Activated CD4-positive, alpha-beta T cell treated with anti-CD3 and anti-CD28 coated beads, Interleukin-2, amount 50 U/mL, for 24 hours (primary cell): ENCODE measurements around the gene TRA2A.
"Not testable (repeated sequence)": the region's sequence is repeated elsewhere in the genome, so short reads cannot be mapped to it uniquely, and the experiment has no call there.

ENCODE experiments used
- DNase-seq, 2 donors: peaks; one replicate each; pipeline ENCODE4 v3.0.0-alpha.2; 2020; ENCODE audit warnings: low read depth in 1 of 2, low spot score in 1 of 2

The TRA2A gene

DNA sequence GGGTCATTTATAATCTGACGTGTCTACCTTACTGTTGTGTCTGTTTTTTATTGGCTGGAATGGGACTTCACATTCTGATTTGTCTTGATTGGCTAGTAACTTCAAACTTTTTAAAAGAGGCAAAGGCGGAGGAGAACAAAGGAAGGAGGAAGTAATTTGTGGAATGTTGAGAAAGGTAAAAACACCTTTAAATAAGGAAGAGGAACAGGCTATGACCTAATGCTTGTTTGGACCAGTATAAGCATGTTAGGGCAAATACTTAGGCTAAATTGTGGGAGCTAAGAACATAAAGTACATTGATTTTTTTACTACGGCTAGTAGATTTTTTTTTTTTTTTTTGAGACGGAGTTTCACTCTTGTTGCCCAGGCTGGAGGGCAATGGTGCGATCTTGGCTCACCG lies 18.0 kb downstream of the TRA2A start:
- DNase-seq, result not testable (repeated sequence)

- DNase-seq, result no peak
These were observed 37.8 kb downstream of the TRA2A start for GRCh38 chr7:23494009-23494408.

DNA sequence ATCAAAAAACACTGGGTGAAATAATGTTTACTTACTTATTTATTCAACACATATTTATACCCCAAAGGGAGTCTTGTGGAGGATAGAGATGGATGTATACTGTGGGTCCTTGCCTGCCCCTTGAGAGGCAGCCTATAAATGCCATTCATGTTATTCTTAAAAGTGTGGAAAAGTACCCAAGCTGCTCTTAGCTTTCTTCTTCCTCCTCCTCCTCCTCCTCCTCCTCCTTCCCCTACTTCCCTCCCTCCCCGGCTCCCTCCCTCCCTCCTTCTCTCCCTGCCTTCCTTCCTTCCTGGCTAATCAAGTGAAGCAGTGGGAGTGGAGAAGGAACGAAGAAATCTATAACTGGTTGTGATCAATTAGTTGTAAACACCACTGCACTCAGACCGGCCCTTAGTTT lies 40.3 kb downstream of the TRA2A start:
- DNase-seq, result no peak

- DNase-seq, result peak in 1 of 2 donors; percentile 10
These were observed 41.2 kb downstream of the TRA2A start for GRCh38 chr7:23490357-23491135.

DNA sequence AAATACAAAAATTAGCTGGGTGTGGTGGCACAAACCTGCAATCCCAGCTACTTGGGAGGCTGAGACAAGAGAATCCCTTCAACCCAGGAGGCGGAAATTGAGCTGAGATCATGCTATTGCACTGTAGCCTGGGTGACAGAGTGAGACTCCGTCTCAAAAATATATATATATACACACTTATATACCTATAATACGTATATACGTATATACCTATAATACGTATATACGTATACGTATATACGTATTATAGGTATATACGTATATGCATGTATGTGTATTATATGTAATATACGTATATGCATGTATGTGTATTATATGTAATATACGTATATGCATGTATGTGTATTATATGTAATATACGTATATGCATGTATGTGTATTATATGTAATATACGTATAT lies 43.1 kb downstream of the TRA2A start:
- not testable (repeated sequence) for DNase-seq

DNA sequence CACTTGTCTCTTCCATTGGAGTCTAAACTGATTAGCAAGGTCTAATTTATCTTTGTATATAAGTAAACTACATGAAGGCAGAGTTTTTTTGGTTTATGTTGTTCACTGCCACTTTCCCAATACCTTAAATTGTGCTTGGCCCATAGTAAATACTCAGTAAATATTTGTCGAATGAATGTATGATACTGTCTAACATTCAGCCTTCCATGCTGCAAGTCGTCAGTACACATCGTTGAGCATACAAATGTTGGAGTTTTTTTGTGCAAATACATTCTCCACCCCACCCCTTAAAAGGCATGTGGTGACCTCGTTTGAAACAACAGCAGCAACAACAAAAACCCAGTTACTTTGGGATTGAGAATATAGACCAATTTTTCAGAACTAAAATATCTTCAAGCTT lies 44.1 kb downstream of the TRA2A start:
- DNase-seq, result no peak

DNA sequence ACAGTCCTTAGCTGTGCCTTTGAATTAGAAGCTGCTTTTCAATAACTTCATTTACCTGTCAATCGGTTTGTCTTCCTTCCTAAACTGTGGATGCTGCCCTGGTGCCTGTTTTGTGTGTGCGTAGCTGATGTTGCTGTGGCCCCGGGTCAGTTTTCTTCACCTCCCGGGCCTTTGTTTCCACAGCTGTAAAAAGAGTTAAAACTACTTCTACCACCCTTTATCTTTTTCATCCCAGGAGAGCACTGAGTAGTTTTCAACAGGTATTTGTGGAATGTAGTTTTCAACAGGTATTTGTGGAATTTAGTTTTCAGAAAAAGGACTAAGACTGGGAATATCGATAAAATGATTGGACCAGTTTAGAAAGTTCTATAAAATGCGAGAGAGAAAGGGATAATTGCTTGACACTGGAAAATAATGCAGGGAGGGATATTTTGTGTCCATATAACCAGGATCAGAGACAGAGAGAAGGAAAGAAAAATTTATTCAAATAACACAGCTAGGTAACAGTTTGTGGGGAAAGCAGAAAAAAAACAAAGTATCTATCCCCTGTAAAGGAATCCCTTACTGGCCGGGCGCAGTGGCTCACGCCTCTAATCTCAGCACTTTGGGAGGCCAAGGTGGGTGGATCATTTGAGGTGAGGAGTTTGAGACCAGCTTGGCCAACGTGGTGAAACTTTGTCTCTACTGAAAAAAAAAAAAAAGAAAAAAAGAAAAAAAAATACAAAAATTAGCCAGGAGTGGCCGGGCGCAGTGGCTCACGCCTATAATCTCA lies 45.6 kb downstream of the TRA2A start:
- DNase-seq, result no peak

- DNase-seq, result no peak
These were observed 49.1 kb downstream of the TRA2A start for GRCh38 chr7:23482686-23483085.

DNA sequence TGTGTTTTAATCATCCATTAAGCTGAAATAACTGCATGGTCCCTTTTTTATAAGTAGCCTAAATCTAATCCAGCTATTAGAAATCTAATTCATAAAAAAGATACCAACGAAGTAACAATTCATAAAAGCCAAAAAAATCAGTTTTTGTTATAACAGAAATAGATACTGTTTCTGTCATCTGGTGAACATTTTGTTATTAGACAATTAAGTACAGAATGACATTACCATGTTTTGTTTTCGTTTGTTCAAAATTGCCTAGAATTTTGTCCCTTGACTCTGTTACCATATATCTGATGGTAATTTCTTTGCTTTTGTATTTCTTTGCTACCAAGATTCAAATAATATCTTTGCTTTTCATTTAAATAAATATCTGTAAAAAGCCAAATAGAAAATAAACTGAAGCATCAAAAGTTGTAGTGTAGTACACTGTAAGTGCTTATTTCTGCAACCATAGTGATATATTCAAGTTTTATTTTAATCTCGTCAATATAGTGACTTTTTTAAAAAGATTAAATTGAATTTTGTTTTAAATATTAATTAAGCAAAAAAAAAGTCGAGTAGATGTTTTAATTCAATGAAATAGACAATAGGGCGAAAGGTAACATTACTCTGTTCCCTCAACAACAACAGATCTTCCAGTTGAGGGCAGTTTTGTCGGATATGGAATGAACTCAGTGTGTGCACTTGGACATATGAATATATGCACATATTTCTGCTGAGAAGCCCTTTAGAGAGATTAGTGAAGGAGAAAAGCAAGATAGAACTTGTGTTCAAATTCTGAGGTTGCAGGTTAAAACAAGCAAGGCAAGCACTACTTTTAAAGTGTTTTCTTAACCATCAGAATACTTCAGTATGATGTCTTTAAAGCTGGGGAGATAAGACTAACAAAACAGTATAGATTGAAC lies 53.6 kb downstream of the TRA2A start:
- DNase-seq, result no peak

GRCh38 chr7:23477157-23477499 lies 54.7 kb downstream of the TRA2A start:
- no peak for DNase-seq

GRCh38 chr7:23476286-23477156 lies 55.3 kb downstream of the TRA2A start:
- DNase-seq, result no peak

DNA sequence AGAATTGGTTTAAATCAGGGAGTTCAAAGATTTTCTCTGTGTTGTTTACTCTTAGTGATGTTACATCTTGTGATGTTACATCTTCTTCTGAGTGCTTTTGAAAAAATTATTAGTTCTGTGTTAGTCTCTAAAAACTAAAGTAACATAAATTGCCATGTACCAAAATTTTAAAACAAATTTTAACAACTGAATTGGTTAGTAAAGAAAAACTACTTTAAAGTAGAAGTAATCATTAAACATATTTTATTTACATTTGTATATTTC lies 56.3 kb downstream of the TRA2A start:
- DNase-seq, result no peak

DNA sequence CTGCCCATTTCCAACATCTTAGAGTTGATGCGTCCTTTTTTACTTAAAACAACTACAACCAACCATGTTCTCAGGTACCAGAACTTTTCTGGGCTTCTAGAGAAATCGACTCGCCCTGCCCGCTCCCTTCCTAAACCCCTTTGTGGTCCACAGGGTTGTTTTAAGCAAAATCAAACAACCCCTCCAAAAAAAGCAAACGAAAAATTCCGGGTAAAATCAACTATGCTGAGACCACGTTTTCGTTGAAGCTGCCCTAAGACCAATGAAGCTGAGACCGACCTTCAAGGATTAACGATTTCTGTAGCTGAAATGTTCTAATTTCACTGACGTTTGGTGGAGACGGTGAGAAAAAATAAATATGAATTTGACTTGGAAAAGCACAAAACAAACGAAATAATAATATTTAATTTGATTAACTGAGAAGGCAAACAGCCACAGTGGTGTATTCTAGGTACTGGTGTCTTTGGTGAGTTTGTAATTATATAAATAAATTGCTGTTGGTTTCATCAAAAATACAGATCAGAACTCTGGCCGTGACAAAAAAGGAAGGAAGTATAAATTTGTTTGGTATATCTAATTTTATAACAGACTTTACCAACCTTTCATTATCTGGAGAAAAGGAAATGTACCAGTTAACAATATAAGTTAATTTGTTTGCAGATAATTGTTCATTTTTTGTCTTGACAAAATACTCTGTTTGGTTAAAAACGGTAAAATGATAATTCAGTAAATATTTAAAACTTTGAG lies 56.8 kb downstream of the TRA2A start:
- DNase-seq, result no peak

DNA sequence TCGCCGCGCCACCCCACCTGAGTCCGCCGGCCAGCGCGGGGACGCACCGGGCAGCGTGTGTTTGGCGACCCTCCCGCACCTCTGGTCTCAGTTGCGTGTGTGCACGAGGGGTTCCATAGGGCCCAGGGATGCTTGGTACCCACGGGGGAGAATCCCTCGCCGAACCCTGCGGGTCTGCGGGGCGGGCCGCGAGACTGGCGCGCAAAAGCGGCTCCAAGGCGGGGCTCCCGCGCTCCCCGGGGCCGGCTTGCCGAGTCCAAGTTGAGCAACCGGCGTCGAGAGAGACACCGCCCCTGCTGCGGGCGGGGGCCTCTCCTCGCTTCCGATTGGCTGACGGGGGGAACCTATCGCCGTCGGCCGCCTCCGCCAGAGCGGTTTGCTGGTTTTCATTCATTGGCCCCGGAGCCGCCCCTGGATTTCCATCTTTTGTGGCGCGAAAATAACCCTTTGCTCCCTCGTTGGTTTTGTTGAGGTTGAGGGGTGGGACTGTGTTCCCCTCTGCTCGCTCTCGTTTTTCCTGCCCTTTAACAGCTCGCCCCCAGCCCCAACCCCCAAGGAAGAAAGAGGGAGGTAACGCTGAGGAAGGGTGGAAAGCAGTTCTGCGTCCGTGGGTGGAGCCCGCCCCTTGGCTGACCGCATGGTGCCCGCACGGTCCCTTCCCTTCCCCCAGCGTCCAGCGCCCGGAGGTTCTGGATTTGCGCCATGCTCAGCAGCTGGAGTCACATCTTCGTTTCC lies 57.5 kb downstream of the TRA2A start:
- peak; percentile 23 to 44 for DNase-seq

DNA sequence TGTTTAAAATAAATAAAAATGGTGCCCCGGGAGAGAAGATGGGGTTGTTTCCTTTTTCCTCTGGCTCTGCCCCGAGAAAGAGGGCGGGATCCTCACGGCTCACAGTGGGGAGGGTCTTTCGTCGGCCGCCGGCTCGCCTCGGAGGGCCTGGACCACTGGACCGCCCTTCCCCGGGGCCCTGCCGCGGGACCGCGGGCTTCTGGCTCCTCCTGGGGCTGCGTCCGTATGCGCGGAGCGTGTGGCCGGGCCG lies 58.0 kb downstream of the TRA2A start:
- DNase-seq, result no peak

- no peak for DNase-seq
These were observed 58.6 kb downstream of the TRA2A start for GRCh38 chr7:23472956-23473843.

GRCh38 chr7:23472556-23472955 lies 59.2 kb downstream of the TRA2A start:
- DNase-seq, result no peak

DNA sequence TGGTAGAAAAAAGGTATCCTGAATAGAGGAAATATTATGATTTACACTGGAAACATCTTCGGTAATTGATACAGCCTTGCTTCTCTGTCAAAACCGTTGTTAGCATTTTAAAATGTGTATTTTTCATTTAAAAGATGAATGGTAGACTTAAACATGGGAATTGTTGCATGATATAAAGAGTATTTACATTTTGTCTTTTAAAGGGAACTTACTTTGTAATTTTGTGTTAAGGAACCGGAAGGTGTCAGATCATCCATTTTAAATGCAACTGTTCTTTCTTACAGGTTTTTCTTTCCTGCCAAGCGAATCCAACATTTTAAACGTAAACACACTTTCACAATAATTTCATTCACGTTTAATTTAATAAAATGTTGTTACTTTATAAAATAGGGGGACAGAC lies 59.7 kb downstream of the TRA2A start:
- no peak for DNase-seq
